ENCODE data around the gene GATAD2B. TPM values are rescaled to one million over a fixed set of nuclear protein-coding genes. Genes with fewer than 3 reads are reported as not detected.

GATAD2B gene
- total and polyA plus RNA-seq, 2 donors (not counting 3 experiments of a cell fraction or from before 2014, with no cell fraction given) = 8.5 to 46.3 TPM

DNA sequence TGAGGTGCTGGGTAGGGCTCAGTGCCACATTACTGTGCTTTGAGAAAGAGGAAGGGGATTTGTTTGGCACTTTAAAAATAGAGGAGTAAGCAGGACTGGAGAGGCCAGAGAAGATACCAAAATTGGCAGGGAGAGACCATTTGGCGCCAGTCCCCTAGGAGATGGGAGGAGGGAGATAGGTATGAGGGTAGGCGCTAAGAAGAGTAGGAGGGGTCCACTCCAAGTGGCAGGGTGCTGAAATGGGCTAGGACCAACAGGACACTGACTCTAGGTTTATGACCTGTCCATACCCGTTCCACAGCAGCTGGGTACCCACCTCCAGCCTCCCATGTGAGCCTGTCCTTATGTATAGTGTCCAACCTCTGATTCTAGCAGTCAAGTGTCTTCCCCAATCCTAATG, 36.7 kb upstream of the GATAD2B start:
- Histone ChIP-seq H3K4me3 (replicated peaks in 1 of 3; ENCODE audit: insufficient read depth in 1 of 3, low read depth in 1 of 3, low read length in 3 of 3) (no peak overlapping the region), H3K27ac (ENCODE audit: insufficient read depth, low read depth, low read length) (no peak overlapping the region), H3K9me3 (replicated peaks; ENCODE audit: control insufficient read depth, insufficient read depth, low read length) (no peaks in the 10 kb centered on the region), H3K4me1 (ENCODE audit: control insufficient read depth, extremely low read depth, insufficient read depth, low read length) (peaks cover 43% of the 10 kb centered on the region), H3K36me3 (ENCODE audit: control insufficient read depth in 2 of 2, extremely low read depth in 1 of 2, insufficient read depth in 2 of 2, low read length in 2 of 2) (peaks cover 0 to 13% of the 10 kb centered on the region in 2 experiments), H4K20me1 (replicated peaks; ENCODE audit: control insufficient read depth, extremely low read depth, insufficient read depth, low read length) (no peaks in the 10 kb centered on the region), H3K9ac (replicated peaks; ENCODE audit: extremely low read depth, insufficient read depth, low read length) (no peak overlapping the region), H3K79me2 (ENCODE audit: control insufficient read depth, insufficient read depth, low read length) (peaks cover 40% of the 10 kb centered on the region), H3K27me3 (ENCODE audit: control insufficient read depth in 2 of 2, insufficient read depth in 2 of 2, low read length in 2 of 2) (no peaks in the 10 kb centered on the region), H3K4me2 (ENCODE audit: insufficient read depth, low read length) (no peak overlapping the region), H3K9me1 (replicated peaks; ENCODE audit: control insufficient read depth, extremely low read depth, insufficient read depth, low read length) (no peaks in the 10 kb centered on the region), H2AFZ (ENCODE audit: low read depth, low read length) (no peak overlapping the region)
- no TSS peak for BruUV-seq (replicated peaks)
- TF ChIP-seq POLR2A (IDR thresholded peaks at IDR 0.05; ENCODE audit: low read depth, low read length) = no peak
- no peak for TF ChIP-seq POLR2AphosphoS5 (IDR thresholded peaks at IDR 0.05; ENCODE audit: insufficient read depth, low read depth, low read length)
- TF ChIP-seq MYC (IDR thresholded peaks at IDR 0.05; ENCODE audit: low read depth, low read length) = no peak
- no peak for TF ChIP-seq EZH2 (IDR thresholded peaks at IDR 0.05; ENCODE audit: borderline replicate concordance, low read depth, low read length, severe bottlenecking)
- no peak for TF ChIP-seq GATA2 (IDR thresholded peaks at IDR 0.05; ENCODE audit: insufficient read depth, insufficient read length, low read depth, low read length)
- TF ChIP-seq, protein P1, sequence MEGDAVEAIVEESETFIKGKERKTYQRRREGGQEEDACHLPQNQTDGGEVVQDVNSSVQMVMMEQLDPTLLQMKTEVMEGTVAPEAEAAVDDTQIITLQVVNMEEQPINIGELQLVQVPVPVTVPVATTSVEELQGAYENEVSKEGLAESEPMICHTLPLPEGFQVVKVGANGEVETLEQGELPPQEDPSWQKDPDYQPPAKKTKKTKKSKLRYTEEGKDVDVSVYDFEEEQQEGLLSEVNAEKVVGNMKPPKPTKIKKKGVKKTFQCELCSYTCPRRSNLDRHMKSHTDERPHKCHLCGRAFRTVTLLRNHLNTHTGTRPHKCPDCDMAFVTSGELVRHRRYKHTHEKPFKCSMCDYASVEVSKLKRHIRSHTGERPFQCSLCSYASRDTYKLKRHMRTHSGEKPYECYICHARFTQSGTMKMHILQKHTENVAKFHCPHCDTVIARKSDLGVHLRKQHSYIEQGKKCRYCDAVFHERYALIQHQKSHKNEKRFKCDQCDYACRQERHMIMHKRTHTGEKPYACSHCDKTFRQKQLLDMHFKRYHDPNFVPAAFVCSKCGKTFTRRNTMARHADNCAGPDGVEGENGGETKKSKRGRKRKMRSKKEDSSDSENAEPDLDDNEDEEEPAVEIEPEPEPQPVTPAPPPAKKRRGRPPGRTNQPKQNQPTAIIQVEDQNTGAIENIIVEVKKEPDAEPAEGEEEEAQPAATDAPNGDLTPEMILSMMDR (IDR thresholded peaks at IDR 0.05; ENCODE audit: extremely low read depth in 1 of 2, insufficient read depth in 1 of 2, low read depth in 1 of 2, low read length in 2 of 2) = no peak
- TF ChIP-seq JUN (IDR thresholded peaks at IDR 0.05; ENCODE audit: borderline replicate concordance, insufficient read depth, insufficient read length, low read depth) = no peak
- TF ChIP-seq, protein P2, sequence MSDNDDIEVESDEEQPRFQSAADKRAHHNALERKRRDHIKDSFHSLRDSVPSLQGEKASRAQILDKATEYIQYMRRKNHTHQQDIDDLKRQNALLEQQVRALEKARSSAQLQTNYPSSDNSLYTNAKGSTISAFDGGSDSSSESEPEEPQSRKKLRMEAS (IDR thresholded peaks at IDR 0.05; ENCODE audit: insufficient read depth, insufficient read length) = no peak
- FAIRE-seq = no peak
- dilution Hi-C loops (cut with MboI; ENCODE audit: extremely low pct_ligation_motif_present, low sequenced_read_pairs) (no loop called here), intact Hi-C loops (cut with micrococcal nuclease) (no loop called here)
- no peak for DNase-seq (ENCODE audit: low read depth, low spot score)
- CTCF ChIA-PET = interaction anchor here (0.6 to 4.2 kb wide), 4 partner anchors 8 to 163 kb away, joined by 3 to 25 read pairs (median 7); partner anchors contain the start of genes CREB3L4, DENND4B and JTB
- POLR2A ChIA-PET = interaction anchor here (0.9 kb wide), 1 partner anchor 13 kb away, joined by 5 read pairs; the partner anchor contains the start of gene DENND4B

Data from endothelial cell of umbilical vein (primary cell).